ENCODE results near the gene LUZP1. TPM values are rescaled to one million over a fixed set of nuclear protein-coding genes. Genes with fewer than 3 reads are reported as not detected.

Gene LUZP1
- total RNA-seq, 4 donors from 2014 or later: 22.3 to 38.4 (median 30.3) TPM

DNA sequence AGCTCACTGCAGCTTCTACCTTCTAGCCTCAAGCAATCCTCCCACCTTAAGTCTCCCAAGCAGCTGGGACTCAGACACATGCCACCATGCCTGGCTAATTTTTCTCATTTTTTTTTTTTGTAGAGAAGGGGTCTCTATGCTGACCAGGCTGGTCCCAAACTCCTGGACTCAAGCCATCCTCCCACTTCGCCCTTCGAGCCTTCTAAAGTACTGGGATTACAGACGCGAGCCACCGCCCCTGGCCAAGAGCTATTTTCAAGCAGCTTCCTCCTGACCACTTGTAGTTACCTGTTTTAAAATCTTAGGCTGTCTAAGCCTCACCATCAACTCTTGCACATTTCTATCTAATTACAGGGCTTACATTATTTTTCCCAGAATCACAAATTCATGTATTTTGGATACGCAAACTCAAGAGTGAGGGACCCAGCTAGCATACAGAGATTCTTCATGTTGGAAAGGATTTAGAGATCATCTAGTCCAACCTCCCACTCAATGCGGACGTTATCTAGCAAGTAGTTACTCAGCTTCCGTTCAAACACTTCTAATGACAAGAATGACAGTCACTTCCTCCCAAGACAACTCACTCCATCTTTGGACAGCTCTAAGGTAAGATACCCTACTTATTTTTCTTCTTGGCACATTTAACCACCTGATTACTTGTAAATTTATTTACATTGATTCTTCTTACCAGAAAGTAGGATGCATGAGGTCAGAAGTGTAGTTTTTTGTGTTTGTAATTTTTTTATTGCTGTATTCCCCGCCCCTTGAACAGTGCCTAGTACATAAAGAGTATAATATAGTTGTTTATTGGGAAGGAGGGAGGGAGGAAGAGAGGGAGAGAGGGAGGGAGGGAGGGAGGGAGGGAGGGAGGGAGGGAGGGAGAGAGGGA, 65.4 kb downstream of the LUZP1 start:
- no peak for ATAC-seq
- no peaks in the 10 kb centered on the region for H3K27me3 ChIP-seq
- no peaks in the 10 kb centered on the region for H3K9me3 ChIP-seq
- peak overlapping the region in 3 of 4 donors; percentile 47 to 59 (median 50) for H3K27ac ChIP-seq
- H3K4me3 ChIP-seq: no peak overlapping the region
- H3K4me1 ChIP-seq: peaks cover 21 to 53% (median 32%) of the 10 kb centered on the region in 3 donors
- TF ChIP-seq POLR2AphosphoS5 (IDR thresholded peaks at IDR 0.05): no peak
- TF ChIP-seq POLR2A (IDR thresholded peaks at IDR 0.05): no peak
- TF ChIP-seq, protein P1, sequence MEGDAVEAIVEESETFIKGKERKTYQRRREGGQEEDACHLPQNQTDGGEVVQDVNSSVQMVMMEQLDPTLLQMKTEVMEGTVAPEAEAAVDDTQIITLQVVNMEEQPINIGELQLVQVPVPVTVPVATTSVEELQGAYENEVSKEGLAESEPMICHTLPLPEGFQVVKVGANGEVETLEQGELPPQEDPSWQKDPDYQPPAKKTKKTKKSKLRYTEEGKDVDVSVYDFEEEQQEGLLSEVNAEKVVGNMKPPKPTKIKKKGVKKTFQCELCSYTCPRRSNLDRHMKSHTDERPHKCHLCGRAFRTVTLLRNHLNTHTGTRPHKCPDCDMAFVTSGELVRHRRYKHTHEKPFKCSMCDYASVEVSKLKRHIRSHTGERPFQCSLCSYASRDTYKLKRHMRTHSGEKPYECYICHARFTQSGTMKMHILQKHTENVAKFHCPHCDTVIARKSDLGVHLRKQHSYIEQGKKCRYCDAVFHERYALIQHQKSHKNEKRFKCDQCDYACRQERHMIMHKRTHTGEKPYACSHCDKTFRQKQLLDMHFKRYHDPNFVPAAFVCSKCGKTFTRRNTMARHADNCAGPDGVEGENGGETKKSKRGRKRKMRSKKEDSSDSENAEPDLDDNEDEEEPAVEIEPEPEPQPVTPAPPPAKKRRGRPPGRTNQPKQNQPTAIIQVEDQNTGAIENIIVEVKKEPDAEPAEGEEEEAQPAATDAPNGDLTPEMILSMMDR (IDR thresholded peaks at IDR 0.05): no peak
- TF ChIP-seq EP300 (IDR thresholded peaks at IDR 0.05): no peak
- peaks cover 0 to 19% of the 10 kb centered on the region in 2 donors for H3K36me3 ChIP-seq
- 64 to 82% methylated on average over 8 to 10 of the region's 10 CpGs for WGBS, 2 donors (ENCODE audit: low coverage in 1 of 2)

DNA sequence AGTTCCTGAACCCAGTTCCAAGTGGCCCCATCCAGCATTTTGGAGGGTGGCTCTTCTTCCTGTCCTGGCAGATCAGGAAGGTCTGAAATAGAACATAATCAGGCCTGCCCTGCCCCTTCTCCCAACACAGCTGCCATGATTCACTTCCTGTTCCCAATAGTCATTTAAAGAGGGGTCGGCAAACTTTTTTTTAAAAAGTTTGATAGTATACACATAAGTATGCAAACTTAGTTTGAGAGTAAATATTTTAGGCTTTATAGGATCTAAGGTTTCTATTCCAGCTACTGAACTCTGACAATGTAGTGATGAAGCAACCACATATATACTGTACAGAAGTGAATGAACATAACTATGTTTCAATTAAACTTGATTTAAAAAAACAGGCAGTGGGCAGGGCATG, 66.4 kb downstream of the LUZP1 start:
- peaks cover 21 to 58% (median 32%) of the 10 kb centered on the region in 3 donors for H3K4me1 ChIP-seq
- H3K9me3 ChIP-seq: no peaks in the 10 kb centered on the region
- H3K4me3 ChIP-seq: no peak overlapping the region
- ATAC-seq: no peak
- WGBS, 2 donors (ENCODE audit: low coverage in 1 of 2): 33% methylated on average over 1 of the region's 1 CpG; no CpG with 5 or more reads in 1 of the 2 donors
- TF ChIP-seq, protein P1 (IDR thresholded peaks at IDR 0.05): no peak
- TF ChIP-seq POLR2AphosphoS5 (IDR thresholded peaks at IDR 0.05): no peak
- no peaks in the 10 kb centered on the region for H3K27me3 ChIP-seq
- peak overlapping the region in 3 of 4 donors; percentile 47 to 69 (median 59) for H3K27ac ChIP-seq
- H3K36me3 ChIP-seq: peaks cover 0 to 9% of the 10 kb centered on the region in 2 donors

DNA sequence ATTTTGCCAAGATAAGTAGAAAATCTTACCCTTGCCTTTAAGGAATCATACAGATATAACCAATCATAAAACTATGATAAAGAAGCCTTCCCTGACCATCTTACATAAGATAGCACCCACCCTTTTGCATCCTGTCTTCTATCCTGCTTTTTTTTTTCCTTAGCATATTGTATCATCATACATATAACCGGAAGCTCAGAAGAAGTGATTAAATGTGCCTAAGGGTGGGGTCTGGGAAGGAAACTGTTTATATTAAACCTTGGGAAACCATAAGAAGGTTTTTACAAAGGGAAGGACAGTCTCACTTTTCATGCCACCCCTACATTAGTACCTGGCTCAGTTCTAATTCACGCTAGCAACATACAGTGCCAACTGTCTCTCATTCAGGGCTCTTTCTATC, 66.8 kb downstream of the LUZP1 start:
- H3K36me3 ChIP-seq: peaks cover 0 to 6% of the 10 kb centered on the region in 2 donors
- no peaks in the 10 kb centered on the region for H3K9me3 ChIP-seq
- TF ChIP-seq, protein P1 (IDR thresholded peaks at IDR 0.05): no peak
- no peak for TF ChIP-seq POLR2A (IDR thresholded peaks at IDR 0.05)
- TF ChIP-seq POLR2AphosphoS5 (IDR thresholded peaks at IDR 0.05): no peak
- TF ChIP-seq EP300 (IDR thresholded peaks at IDR 0.05): no peak
- WGBS, 2 donors (ENCODE audit: low coverage in 1 of 2): 48 to 71% methylated on average over 2 of the region's 2 CpGs
- ATAC-seq: no peak
- H3K27ac ChIP-seq: peak overlapping the region in 3 of 4 donors; percentile 47 to 69 (median 59)
- H3K27me3 ChIP-seq: no peaks in the 10 kb centered on the region
- H3K4me3 ChIP-seq: no peak overlapping the region
- H3K4me1 ChIP-seq: peaks cover 21 to 58% (median 32%) of the 10 kb centered on the region in 3 donors

- Histone ChIP-seq H3K27me3 (no peaks in the 10 kb centered on the region), H3K4me3 (no peak overlapping the region), H3K27ac (peak overlapping the region in 3 of 4 donors; percentile 59 to 69 (median 60)), H3K4me1 (peaks cover 21 to 58% (median 32%) of the 10 kb centered on the region in 3 donors), H3K9me3 (no peaks in the 10 kb centered on the region), H3K36me3 (no peaks in the 10 kb centered on the region)
- WGBS, 2 donors (ENCODE audit: low coverage in 1 of 2): 71 to 73% methylated on average over 3 of the region's 3 CpGs
- no peak for ATAC-seq
- TF ChIP-seq, protein P1 (IDR thresholded peaks at IDR 0.05): no peak
- TF ChIP-seq POLR2AphosphoS5 (IDR thresholded peaks at IDR 0.05) (no peak), POLR2A (IDR thresholded peaks at IDR 0.05) (no peak), EP300 (IDR thresholded peaks at IDR 0.05) (no peak)
These were observed 67.4 kb downstream of the LUZP1 start for GRCh38 chr1:23101101-23101827.

Data from gastroesophageal sphincter (tissue), 4 donors.